Retinal pigment epithelial cell (primary cell): ENCODE measurements around the gene EPHB2.

Experiments used
- DNase-seq: peaks from one replicate; pipeline ENCODE4 v3.0.0-alpha.2; 2010; ENCODE audit warnings: low read depth
- H3K4me3 ChIP-seq: 2 replicates; pipeline ENCODE4 v1.5.1; 2011; ENCODE audit warnings: mild to moderate bottlenecking, low read length, control low read depth, moderate library complexity
- TF ChIP-seq, protein P1 (sequence below): conservative IDR thresholded peaks from 2 replicates; pipeline ENCODE4 v1.5.1; 2011; ENCODE audit warnings: low read depth, low read length, control low read depth, inconsistent platforms

EPHB2 gene

DNA sequence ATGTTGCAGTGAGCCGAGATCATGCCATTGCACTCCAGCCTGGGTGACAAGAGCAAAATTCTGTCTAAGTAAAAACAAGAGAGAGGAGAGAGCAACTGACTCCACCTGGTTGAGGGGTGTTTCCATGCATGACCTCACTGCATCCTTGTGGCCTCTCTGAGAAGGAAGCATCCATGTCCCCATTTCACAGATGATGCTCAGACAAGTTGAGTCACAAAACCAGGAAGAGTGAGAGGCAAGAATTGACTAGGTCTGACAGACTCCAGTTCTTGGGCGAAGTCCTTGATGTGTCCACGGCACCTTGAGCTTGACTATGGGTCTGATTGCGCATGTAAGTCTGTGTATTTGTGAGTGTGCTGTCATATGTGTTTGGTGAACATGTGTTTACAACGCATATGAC is 156.2 kb downstream of the EPHB2 start:
- no peak overlapping the region for H3K4me3 ChIP-seq
- TF ChIP-seq, protein P1, sequence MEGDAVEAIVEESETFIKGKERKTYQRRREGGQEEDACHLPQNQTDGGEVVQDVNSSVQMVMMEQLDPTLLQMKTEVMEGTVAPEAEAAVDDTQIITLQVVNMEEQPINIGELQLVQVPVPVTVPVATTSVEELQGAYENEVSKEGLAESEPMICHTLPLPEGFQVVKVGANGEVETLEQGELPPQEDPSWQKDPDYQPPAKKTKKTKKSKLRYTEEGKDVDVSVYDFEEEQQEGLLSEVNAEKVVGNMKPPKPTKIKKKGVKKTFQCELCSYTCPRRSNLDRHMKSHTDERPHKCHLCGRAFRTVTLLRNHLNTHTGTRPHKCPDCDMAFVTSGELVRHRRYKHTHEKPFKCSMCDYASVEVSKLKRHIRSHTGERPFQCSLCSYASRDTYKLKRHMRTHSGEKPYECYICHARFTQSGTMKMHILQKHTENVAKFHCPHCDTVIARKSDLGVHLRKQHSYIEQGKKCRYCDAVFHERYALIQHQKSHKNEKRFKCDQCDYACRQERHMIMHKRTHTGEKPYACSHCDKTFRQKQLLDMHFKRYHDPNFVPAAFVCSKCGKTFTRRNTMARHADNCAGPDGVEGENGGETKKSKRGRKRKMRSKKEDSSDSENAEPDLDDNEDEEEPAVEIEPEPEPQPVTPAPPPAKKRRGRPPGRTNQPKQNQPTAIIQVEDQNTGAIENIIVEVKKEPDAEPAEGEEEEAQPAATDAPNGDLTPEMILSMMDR = no peak
- no peak for DNase-seq

DNA sequence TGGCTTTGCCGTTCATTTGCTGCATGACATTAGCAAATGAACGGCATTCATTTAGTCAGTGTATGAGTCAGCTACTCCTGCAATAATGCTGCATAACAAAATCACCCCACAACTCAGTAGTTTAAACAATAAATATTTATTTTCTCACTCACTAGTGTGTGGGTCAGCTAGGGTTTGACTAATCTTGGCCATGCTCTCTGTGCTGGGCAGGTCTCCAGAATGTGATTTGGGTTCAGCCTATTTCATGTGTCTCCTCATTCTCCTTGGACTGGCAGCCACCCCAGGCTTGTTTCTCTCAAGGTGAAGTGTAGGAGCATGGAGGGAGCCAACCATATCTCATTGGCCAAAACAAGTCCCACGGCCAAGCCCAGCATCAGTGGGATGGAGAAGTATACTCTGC is 157.7 kb downstream of the EPHB2 start:
- no peak overlapping the region for H3K4me3 ChIP-seq

DNA sequence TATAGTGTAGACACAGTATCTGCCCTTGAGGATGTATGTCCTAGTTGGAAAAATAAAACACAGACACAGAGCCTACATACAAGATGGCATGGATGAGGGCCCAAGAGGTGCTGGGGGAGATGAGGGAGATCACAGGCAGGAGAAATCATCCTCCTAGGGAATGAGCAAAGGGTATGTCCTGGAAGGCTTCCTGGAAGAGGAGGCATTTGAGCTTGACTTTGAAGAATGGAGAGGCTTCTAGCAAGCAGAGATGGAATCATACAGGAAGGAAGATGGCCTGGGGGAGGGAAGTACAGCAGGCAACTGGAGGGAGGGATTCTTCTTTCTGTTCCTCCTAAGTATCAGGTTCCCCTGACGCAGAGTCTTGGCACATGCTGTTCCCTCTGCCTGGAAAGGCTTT is 158.7 kb downstream of the EPHB2 start:
- DNase-seq = no peak
- TF ChIP-seq, protein P1 = no peak
- no peak overlapping the region for H3K4me3 ChIP-seq

More for the DNA sequence above, 157.7 kb downstream of the EPHB2 start:
- no peak for DNase-seq
- TF ChIP-seq, protein P1 = no peak

DNA sequence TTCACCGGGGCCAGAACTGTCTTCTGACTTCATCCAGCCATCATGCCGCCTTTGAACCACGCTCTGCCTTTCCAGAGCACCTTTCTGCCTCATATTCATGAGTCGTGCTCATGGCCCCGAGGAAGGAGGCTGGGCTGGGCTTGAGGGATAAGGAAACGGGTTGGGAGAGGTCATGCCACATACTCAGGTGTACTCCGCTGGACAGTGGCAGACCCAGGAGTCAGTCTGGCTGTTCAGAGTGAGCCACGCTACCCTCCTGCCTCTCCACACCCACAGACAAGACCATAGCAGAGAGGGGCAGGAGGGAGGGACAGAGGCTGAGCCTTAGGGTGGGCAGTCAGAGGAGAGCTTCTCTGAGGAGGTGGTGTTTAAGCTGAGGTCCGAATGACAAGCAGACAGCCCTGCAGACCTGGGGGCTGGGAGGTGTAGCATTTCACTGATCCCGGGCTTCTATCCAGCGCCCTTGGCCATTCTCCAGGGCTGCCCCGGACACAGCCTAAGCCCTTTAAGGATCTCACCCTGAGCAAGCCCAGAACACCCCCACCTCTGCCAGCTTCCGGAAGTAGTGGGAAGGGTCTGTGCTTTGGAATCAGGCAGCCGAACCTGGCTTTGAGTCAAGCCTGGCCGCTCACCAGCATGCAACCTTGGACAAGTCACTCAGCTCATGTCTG is 159.7 kb downstream of the EPHB2 start:
- DNase-seq = peak; percentile 34
- TF ChIP-seq, protein P1 = no peak
- H3K4me3 ChIP-seq = no peak overlapping the region

DNA sequence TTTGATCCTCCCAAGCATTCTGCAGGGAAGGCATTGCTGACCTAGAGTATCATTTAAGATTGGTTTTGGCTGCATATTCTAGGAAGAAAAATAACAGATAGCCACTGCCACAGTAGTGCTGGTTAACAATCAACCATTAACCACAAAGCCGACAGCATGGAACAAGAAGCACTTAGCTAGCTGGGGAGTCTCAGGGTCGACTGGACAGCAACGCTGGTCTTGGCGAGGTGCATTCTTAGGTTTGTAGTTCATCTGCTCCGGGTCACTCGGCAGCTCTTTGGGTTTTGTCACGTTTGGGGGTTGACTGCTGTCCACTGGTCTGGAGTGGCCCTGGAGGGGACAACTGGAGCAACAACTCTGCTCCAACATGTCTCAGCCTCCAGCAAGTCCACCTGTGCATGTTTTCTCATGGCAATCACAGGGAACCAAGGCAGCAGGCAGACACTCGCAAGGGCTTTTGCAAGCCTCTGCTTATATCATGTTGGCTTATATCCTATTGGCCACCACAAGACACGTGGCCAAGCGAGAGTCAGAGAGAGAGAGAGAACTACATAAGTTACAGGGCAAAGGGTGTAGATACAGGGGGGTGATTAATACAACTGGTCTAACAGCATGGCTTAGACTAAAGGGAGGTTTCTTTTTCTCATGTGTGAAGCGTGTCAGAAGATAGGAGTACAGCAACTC is 162.5 kb downstream of the EPHB2 start:
- no peak overlapping the region for H3K4me3 ChIP-seq
- no peak for DNase-seq
- TF ChIP-seq, protein P1 = no peak

DNA sequence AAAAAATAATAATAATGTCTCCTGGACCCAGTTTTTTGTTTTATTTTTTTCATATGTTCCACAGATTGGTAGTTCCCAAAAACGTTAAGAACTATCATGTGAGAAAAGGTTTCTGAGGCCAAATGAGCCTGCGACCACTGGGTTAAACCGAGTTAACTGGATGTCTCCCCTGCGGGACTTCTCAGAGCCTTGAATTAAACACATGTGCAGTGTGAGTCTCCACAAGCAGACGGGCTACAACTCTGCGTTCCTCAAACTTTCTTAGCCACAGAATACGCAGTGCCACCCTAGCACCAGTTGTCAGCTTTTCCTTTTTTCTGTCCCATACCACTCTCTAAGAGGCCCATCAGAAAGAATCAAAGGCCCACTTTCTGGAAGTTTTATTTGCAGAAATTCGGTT is 164.1 kb downstream of the EPHB2 start:
- TF ChIP-seq, protein P1 = no peak
- DNase-seq = no peak
- no peak overlapping the region for H3K4me3 ChIP-seq

DNA sequence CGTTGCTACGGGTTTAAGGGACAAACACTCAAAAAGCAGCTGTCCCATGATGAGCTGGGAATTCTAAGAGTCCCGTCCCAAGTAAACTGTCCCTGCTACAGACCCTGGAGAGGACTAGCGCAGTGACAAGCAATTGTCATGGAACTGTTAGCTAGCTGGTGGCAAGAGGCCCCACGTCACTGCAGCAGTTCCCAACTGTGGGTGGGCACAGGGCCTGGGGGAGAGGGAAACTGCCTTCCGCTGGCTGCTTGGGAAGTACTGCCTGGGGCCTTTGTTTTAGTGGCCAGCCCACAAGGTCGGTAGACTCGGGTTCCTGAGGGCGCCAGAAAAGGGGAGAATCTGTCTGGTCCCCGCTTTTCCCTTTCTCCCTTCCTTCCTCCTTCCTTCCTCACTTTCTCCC is 164.6 kb downstream of the EPHB2 start:
- TF ChIP-seq, protein P1 = no peak
- H3K4me3 ChIP-seq = no peak overlapping the region
- no peak for DNase-seq
